Ascending aorta (tissue), 2 donors: ENCODE results near the gene HOTAIR. TPM values are rescaled to one million over a fixed set of nuclear protein-coding genes. Genes with fewer than 3 reads are reported as not detected.

Experiments
- DNase-seq, 2 donors: peaks; one replicate each; pipeline ENCODE4 v3.0.0-alpha.2; 2019; ENCODE audit warnings: low spot score in 2 of 2
- H3K27ac ChIP-seq, 2 donors: fragments of 200-600 bp; sonication (generic); one replicate each; pipeline ENCODE4 v1.5.1; 2016 to 2017; ENCODE audit warnings: mild to moderate bottlenecking in 1 of 2
- H3K27me3 ChIP-seq: fragments of 200-600 bp; sonication (generic); one replicate; pipeline ENCODE4 v1.5.1; 2017
- H3K36me3 ChIP-seq, 2 donors: fragments of 200-600 bp; sonication (generic); one replicate each; pipeline ENCODE4 v1.5.1; 2016
- H3K4me1 ChIP-seq, 2 donors: fragments of 200-600 bp; sonication (generic); one replicate each; pipeline ENCODE4 v1.5.1; 2016 to 2017; ENCODE audit warnings: mild to moderate bottlenecking in 1 of 2
- H3K4me3 ChIP-seq, 2 donors: fragments of 200-600 bp; sonication (generic); one replicate each; pipeline ENCODE4 v1.5.1; 2016 to 2017; ENCODE audit warnings: mild to moderate bottlenecking in 1 of 2
- H3K9me3 ChIP-seq, 2 donors: fragments of 200-600 bp; sonication (generic); one replicate each; pipeline ENCODE4 v1.5.1; 2016
- CTCF ChIP-seq, 3 experiments: fragments of 200-600 bp in 2 of 3; fragments of 450-650 bp in 1 of 3; sonication (generic) in 2 of 3; IDR thresholded peaks; one replicate each; pipeline ENCODE4 v1.5.1; 2016 to 2019; ENCODE audit warnings: antibody characterized with exemption in 3 of 3, mild to moderate bottlenecking in 1 of 3, moderate library complexity in 1 of 3
- intact Hi-C: fragments of 100-400 bp; cut with DNase I; formaldehyde crosslinking; loops from one replicate; pipeline ENCODE4 v1.15.1; 2023
- total RNA-seq: library from RNA; depleted of rRNA; stranded (reverse); fragments of >200 nt; gene quantifications from one replicate; pipeline ENCODE4 v1.1.0, GENCODE V29; 2016

The HOTAIR gene
- total RNA-seq, 1 donor from 2014 or later: not detected

- H3K9me3 ChIP-seq: no peaks in the 10 kb centered on the region
- peaks cover 36% of the 10 kb centered on the region for H3K27me3 ChIP-seq
- intact Hi-C loops: no loop called here
- no peak overlapping the region for H3K4me3 ChIP-seq
- H3K36me3 ChIP-seq: no peaks in the 10 kb centered on the region
- no peak overlapping the region for H3K27ac ChIP-seq
- DNase-seq: no peak
- no peak for TF ChIP-seq CTCF (IDR thresholded peaks at IDR 0.05)
- H3K4me1 ChIP-seq: peaks cover 0 to 2% of the 10 kb centered on the region in 2 donors
These were observed 10.4 kb downstream of the HOTAIR start for GRCh38 chr12:53964315-53964713.

GRCh38 chr12:53963434-53964314 lies 11.1 kb downstream of the HOTAIR start:
- Histone ChIP-seq H3K4me1 (peaks cover 0 to 2% of the 10 kb centered on the region in 2 donors), H3K36me3 (no peaks in the 10 kb centered on the region), H3K27me3 (peaks cover 39% of the 10 kb centered on the region), H3K27ac (no peak overlapping the region), H3K9me3 (no peaks in the 10 kb centered on the region), H3K4me3 (no peak overlapping the region)
- no peak for DNase-seq
- no peak for TF ChIP-seq CTCF (IDR thresholded peaks at IDR 0.05)
- intact Hi-C loops: no loop called here

DNA sequence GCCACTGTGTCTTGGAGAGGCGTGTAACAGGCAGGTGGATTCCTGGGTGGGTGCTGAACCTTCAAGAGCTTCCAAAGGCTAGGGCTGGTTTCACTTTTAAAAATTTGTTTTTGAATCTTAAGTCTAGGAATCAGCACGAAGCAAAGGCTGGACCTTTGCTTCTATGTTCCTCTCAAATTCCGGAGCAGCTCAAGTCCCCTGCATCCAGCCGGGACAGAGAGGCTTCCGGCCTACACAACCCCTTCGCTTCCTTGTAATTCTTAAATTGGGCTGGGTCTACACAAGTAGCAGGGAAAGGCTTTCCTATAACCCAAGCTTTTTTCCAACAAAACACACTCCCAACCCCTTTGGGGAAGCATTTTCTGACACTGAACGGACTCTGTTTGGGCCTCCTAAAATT lies 11.7 kb downstream of the HOTAIR start:
- no peak for DNase-seq
- Histone ChIP-seq H3K9me3 (no peaks in the 10 kb centered on the region), H3K4me3 (no peak overlapping the region), H3K27ac (no peak overlapping the region), H3K27me3 (peaks cover 42% of the 10 kb centered on the region), H3K36me3 (no peaks in the 10 kb centered on the region), H3K4me1 (peaks cover 0 to 2% of the 10 kb centered on the region in 2 donors)
- TF ChIP-seq CTCF (IDR thresholded peaks at IDR 0.05): no peak
- intact Hi-C loops: no loop called here

DNA sequence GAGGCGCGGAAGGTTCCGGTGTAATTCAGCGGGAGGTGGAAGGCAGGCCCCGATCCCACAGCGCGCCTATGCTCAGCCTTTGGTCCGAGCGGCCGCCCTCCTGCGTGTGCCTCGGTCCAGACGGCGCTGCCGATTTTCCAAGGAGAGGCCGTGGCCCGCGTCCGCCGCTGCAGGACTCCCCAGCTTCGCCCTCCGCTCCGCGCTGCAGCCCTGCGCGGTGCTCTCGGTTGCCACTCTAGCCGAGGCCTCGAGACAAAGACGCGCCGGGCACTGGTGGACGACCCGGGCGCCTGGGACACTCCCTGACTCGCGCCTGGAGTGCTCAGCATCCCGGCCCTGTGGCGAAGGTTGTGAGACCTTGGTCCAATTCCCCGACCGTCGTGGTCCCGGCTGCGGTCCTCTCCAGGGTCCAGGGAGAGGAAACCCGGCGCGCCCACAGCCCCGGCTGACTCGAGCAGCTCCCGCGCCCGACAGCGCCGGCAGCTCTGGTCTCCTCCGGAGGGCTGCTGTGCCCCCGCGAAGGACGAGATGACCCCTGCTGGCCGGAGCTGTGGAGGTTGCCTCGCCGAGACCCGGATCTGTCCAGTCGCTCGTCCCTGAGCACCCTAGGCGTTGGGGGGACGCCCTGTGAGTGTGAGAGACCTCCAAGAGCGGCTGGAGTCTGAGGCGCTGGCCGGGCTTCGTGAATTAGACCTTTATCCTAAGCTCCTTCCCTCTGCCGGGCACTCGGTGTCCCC lies 13.6 kb downstream of the HOTAIR start:
- intact Hi-C loops: no loop called here
- DNase-seq: no peak
- Histone ChIP-seq H3K9me3 (no peaks in the 10 kb centered on the region), H3K4me3 (no peak overlapping the region), H3K27me3 (peaks cover 60% of the 10 kb centered on the region), H3K4me1 (peaks cover 0 to 2% of the 10 kb centered on the region in 2 donors), H3K36me3 (no peaks in the 10 kb centered on the region), H3K27ac (no peak overlapping the region)
- no peak for TF ChIP-seq CTCF (IDR thresholded peaks at IDR 0.05)

- Histone ChIP-seq H3K27ac (no peak overlapping the region), H3K27me3 (peaks cover 65% of the 10 kb centered on the region), H3K4me1 (peaks cover 0 to 2% of the 10 kb centered on the region in 2 donors), H3K9me3 (no peaks in the 10 kb centered on the region), H3K4me3 (no peak overlapping the region), H3K36me3 (no peaks in the 10 kb centered on the region)
- DNase-seq: no peak
- intact Hi-C loops: no loop called here
- TF ChIP-seq CTCF (IDR thresholded peaks at IDR 0.05): no peak
These were observed 14.3 kb downstream of the HOTAIR start for GRCh38 chr12:53960187-53961024.
